GM06990 (cell line): ENCODE data around the gene OTX2.

Source experiments
- DNase-seq: peaks from one replicate; pipeline ENCODE4 v3.0.0-alpha.2; 2011; ENCODE audit not compliant: insufficient read length; ENCODE audit errors: extremely low read depth
- H3K27me3 ChIP-seq: replicated peaks from 2 replicates; pipeline ENCODE4 v1.6.0; 2011; ENCODE audit warnings: low read length; ENCODE audit not compliant: control insufficient read depth, insufficient read depth
- H3K36me3 ChIP-seq: 2 replicates; pipeline ENCODE4 v1.5.1; 2011; ENCODE audit warnings: low read length; ENCODE audit not compliant: control insufficient read depth, insufficient read depth
- H3K4me3 ChIP-seq: replicated peaks from 2 replicates; pipeline ENCODE4 v1.5.1; 2011; ENCODE audit warnings: low read depth, mild to moderate bottlenecking, control low read depth, low read length
- CTCF ChIP-seq: IDR thresholded peaks from 2 replicates; pipeline ENCODE4 v1.5.1; 2011; ENCODE audit warnings: low read length, control low read depth, mild to moderate bottlenecking, inconsistent platforms; ENCODE audit not compliant: insufficient read depth, poor library complexity, severe bottlenecking

The OTX2 gene

GRCh38 chr14:56810147-56810719 is at the start of gene OTX2:
TSS of gene OTX2 (minus strand) at chr14:56810479. CDS start at chr14:56805456, 5,023 bp downstream.
- no peaks in the 10 kb centered on the region for H3K36me3 ChIP-seq
- TF ChIP-seq CTCF: no peak
- H3K4me3 ChIP-seq: no peak within 1 kb of the TSS
- no peak for DNase-seq
- peaks cover 5% of the 10 kb centered on the region for H3K27me3 ChIP-seq

DNA sequence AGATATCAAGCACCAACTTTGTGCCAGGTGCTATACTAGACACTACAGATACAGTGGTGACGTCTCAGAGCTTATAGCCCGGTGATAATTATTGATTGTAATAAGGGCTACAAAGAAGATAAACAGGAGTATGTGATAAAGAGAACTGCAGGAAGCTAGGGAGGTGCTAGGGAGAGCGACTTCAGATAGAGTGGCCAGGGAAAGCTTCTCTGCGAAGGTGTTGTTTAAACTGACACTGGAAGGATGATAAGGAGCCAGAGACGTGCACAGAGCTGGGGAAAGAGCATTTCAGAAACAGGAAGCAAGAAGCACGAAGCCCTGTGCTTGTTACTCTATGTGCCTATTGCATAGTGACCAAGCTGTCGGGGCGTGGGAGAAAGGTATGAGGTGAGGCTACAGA is 48.1 kb upstream of the OTX2 start:
- H3K4me3 ChIP-seq: no peak overlapping the region
- H3K36me3 ChIP-seq: no peaks in the 10 kb centered on the region
- H3K27me3 ChIP-seq: no peaks in the 10 kb centered on the region; the same call in 1 of the 2 replicates
- no peak for DNase-seq
- TF ChIP-seq CTCF: no peak

- Histone ChIP-seq H3K36me3 (no peaks in the 10 kb centered on the region), H3K4me3 (no peak overlapping the region), H3K27me3 (no peaks in the 10 kb centered on the region; the same call in 1 of the 2 replicates)
- TF ChIP-seq CTCF: no peak
- no peak for DNase-seq
Observed at GRCh38 chr14:56857216-56857615, 46.9 kb upstream of the OTX2 start.

- no peak for TF ChIP-seq CTCF
- Histone ChIP-seq H3K27me3 (no peaks in the 10 kb centered on the region; the same call in 1 of the 2 replicates), H3K4me3 (no peak overlapping the region), H3K36me3 (no peaks in the 10 kb centered on the region)
- no peak for DNase-seq
Observed at GRCh38 chr14:56855891-56856461, 45.7 kb upstream of the OTX2 start.

DNA sequence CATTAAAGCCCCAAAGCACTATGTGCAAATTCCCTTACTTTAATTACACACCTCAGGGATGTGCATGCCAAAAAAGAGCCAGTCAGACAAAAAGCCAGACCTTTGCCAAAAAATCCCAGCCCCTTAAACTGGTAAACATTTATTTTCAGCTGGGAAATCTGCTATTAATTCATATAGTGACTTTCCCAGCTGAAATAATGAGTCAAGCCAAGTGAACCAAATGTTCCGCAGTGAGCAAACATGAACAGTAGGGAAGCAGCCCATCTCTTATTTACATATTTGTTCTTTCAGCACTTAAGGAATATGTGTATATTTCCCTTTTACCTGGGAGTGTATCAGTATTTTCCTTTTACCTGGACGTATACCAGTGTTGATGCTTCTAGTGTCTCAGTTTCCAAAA is 44.0 kb upstream of the OTX2 start:
- Histone ChIP-seq H3K36me3 (no peaks in the 10 kb centered on the region), H3K4me3 (no peak overlapping the region), H3K27me3 (no peaks in the 10 kb centered on the region; the same call in 1 of the 2 replicates)
- DNase-seq: no peak
- TF ChIP-seq CTCF: no peak
